ENCODE measurements around the gene PIH1D2. TPM values are rescaled to one million over a fixed set of nuclear protein-coding genes. Genes with fewer than 3 reads are reported as not detected.

Gene PIH1D2
- total and polyA plus RNA-seq, 10 of the 15 experiments (the other 5 are each of a cell fraction or from before 2014, with no cell fraction given): 0.51 to 3.0 (median 1.5) TPM

- TF ChIP-seq E2F8 (IDR thresholded peaks at IDR 0.05; ENCODE audit: low read depth, partially characterized antibody) (no peak), CREB1 (IDR thresholded peaks at IDR 0.05; ENCODE audit: low read depth) (no peak), ZNF384 (IDR thresholded peaks at IDR 0.05; ENCODE audit: borderline replicate concordance, low read depth, low read length) (no peak), ZNF24 (IDR thresholded peaks at IDR 0.05) (no peak), ZNF207 (IDR thresholded peaks at IDR 0.05; ENCODE audit: borderline replicate concordance) (no peak)
Measured at GRCh38 chr11:112037527-112037926, 36.3 kb downstream of the PIH1D2 start (continued).

GRCh38 chr11:112033902-112034301 is 39.9 kb downstream of the PIH1D2 start:
- H3K27me3 ChIP-seq (replicated peaks in 1 of 2; ENCODE audit: control insufficient read depth in 2 of 2, insufficient read depth in 2 of 2, low read length in 1 of 2): no peaks in the 10 kb centered on the region
- intact Hi-C loops (cut with micrococcal nuclease; ENCODE audit: unreplicated experiment): no loop called here
- no peaks in the 10 kb centered on the region for H4K20me1 ChIP-seq (ENCODE audit: control insufficient read depth, insufficient read depth)
- H2AFZ ChIP-seq (ENCODE audit: control insufficient read depth, low read depth, low read length): no peak overlapping the region
- no peaks in the 10 kb centered on the region for H3K79me2 ChIP-seq (ENCODE audit: control insufficient read depth, insufficient read depth, low read length)
- no peak overlapping the region for H3K4me2 ChIP-seq (ENCODE audit: control insufficient read depth, insufficient read depth)
- ChIA-PET SMC1A (ENCODE audit: uncharacterized antibody, unreplicated experiment) (interaction anchor here (1.1 to 1.8 kb wide), 3 partner anchors 8 to 30 kb away, joined by 3 to 4 read pairs (median 4); no protein-coding TSS in a partner anchor), POLR2A (no interaction called here), CTCF (no interaction called here), RAD21 (ENCODE audit: unreplicated experiment) (no interaction called here)
- WGBS (ENCODE audit: insufficient coverage, insufficient replicate concordance, low lambda C conversion rate, missing lambda C conversion rate): 98% methylated on average over 3 of the region's 3 CpGs
- no peak for ATAC-seq
- H3K9ac ChIP-seq (ENCODE audit: control insufficient read depth, insufficient read depth, low read length): no peak overlapping the region
- no peak overlapping the region for H3K4me3 ChIP-seq
- H3K27ac ChIP-seq (ENCODE audit: control insufficient read depth, insufficient read depth): no peak overlapping the region
- H3K4me1 ChIP-seq (ENCODE audit: control insufficient read depth, insufficient read depth, low read length): no peaks in the 10 kb centered on the region
- no peaks in the 10 kb centered on the region for H3K9me3 ChIP-seq (replicated peaks; ENCODE audit: control insufficient read depth, insufficient read depth, low read length)
- no TSS peak for BruUV-seq (replicated peaks)
- in situ Hi-C loops (cut with MboI): no loop called here
- H3K36me3 ChIP-seq (ENCODE audit: control insufficient read depth in 2 of 2, insufficient read depth in 2 of 2, low read length in 1 of 2): peaks cover 3 to 23% of the 10 kb centered on the region in 2 experiments
- FAIRE-seq: no peak
- no peak for DNase-seq (ENCODE audit: low read depth, low spot score)
- TF ChIP-seq KDM1A (IDR thresholded peaks at IDR 0.05; ENCODE audit: borderline replicate concordance) (no peak), MAX (IDR thresholded peaks at IDR 0.05; ENCODE audit: low read depth, low read length) (no peak), NFIC (IDR thresholded peaks at IDR 0.05; ENCODE audit: low read depth, low read length) (no peak), BCLAF1 (IDR thresholded peaks at IDR 0.05) (no peak), IRF4 (IDR thresholded peaks at IDR 0.05; ENCODE audit: low read depth, low read length) (no peak), EED (IDR thresholded peaks at IDR 0.05; ENCODE audit: low read depth) (no peak), YBX1 (IDR thresholded peaks at IDR 0.05) (no peak), POLR2AphosphoS5 (IDR thresholded peaks at IDR 0.05; ENCODE audit: low read length) (no peak), CBX3 (IDR thresholded peaks at IDR 0.05; ENCODE audit: borderline replicate concordance, low read depth) (no peak), ATF2 (IDR thresholded peaks at IDR 0.05; ENCODE audit: low read length) (no peak)

All from GM12878 (cell line).